MG63 (cell line): ENCODE data around the gene PDPK1. TPM values are rescaled to one million over a fixed set of nuclear protein-coding genes. Genes with fewer than 3 reads are reported as not detected.
"Not testable (repeated sequence)": the region's sequence is repeated elsewhere in the genome, so short reads cannot be mapped to it uniquely, and the experiment has no call there.

ENCODE experiments used
- DNase-seq: peaks from one replicate; pipeline ENCODE4 v3.0.0-alpha.2; 2020
- H3K27me3 ChIP-seq: fragments of 250-450 bp; sonication (Bioruptor Pico); 2 replicates; pipeline ENCODE4 v1.5.1; 2020; ENCODE audit warnings: mild to moderate bottlenecking, moderate library complexity
- H3K36me3 ChIP-seq: fragments of 250-450 bp; sonication (Bioruptor Pico); 2 replicates; pipeline ENCODE4 v1.5.1; 2020; ENCODE audit warnings: mild to moderate bottlenecking, moderate library complexity
- H3K4me3 ChIP-seq: fragments of 250-450 bp; sonication (Bioruptor Pico); 2 replicates; pipeline ENCODE4 v1.5.1; 2020; ENCODE audit warnings: mild to moderate bottlenecking, moderate library complexity
- H3K9me3 ChIP-seq: fragments of 250-450 bp; sonication (Bioruptor Pico); 2 replicates; pipeline ENCODE4 v1.5.1; 2020; ENCODE audit warnings: mild to moderate bottlenecking, moderate library complexity
- total RNA-seq: library from RNA; depleted of rRNA; stranded (reverse); fragments of >200 nt; shearing (Covaris generic); gene quantifications from 2 replicates; pipeline ENCODE4 v1.2.3, GENCODE V29; 2014; ENCODE audit warnings: low replicate concordance; rRNA removed

PDPK1 gene
- total RNA-seq, 1 experiment from 2014 or later, result 7.6 TPM

DNA sequence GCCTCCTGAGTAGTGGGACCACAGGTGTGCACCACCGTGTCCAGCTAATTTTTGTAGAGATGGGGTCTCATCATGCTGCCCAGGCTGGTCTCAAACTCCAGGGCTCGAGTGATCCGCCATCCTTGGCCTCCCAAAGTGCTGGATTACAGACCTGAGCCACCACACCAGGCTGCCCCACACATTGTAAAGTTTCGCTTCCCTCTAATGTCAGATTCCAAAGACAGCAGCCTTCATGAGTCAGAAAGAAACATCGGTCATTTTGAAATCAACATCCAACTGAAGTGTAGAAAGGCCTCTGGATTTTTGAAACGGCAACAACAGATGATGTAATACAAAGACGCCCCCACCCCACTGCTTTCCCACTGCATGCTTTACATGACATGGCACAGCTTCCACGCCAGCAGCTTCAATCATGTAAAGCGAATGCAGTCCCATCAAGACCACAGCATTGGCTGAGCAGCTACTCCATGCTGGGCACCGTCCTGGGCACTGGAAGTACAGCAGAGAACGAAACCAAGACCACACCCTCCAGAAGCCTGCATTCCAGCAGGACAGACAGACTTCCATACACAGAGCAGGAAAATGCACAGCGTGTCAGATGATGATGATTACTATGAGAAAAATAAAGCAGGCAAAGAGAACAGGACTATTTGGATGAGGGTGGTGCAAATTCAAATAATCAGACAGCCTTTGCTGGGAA lies 107.1 kb downstream of the PDPK1 start:
- not testable (repeated sequence) for H3K4me3 ChIP-seq, DNase-seq, H3K27me3 ChIP-seq, H3K9me3 ChIP-seq, H3K36me3 ChIP-seq

GRCh38 chr16:2651268-2651871 lies 113.5 kb downstream of the PDPK1 start:
- not testable (repeated sequence) for H3K36me3 ChIP-seq, DNase-seq, H3K27me3 ChIP-seq, H3K9me3 ChIP-seq, H3K4me3 ChIP-seq

Other genes starting within 250 kb of the PDPK1 start
- gene ABCA3, start 197.3 kb upstream of the PDPK1 start, total RNA-seq, result 1.1 and 5.1 TPM in 2 replicates
- gene CCNF, start 108.6 kb upstream of the PDPK1 start, total RNA-seq, result 33.3 and 35.9 TPM in 2 replicates
- 32.3 and 38.6 TPM in 2 replicates for gene TEDC2, start 77.9 kb upstream of the PDPK1 start, total RNA-seq
- gene NTN3, start 66.7 kb upstream of the PDPK1 start, total RNA-seq, result not detected in 2 replicates
- gene TBC1D24, start 62.9 kb upstream of the PDPK1 start, total RNA-seq, result 12.9 and 14.8 TPM in 2 replicates
- 15.0 and 19.4 TPM in 2 replicates for gene ATP6V0C, start 24.1 kb upstream of the PDPK1 start, total RNA-seq
- 15.8 and 25.9 TPM in 2 replicates for gene AMDHD2, start 17.6 kb upstream of the PDPK1 start, total RNA-seq
- not detected in 2 replicates for gene CEMP1, start 6.6 kb upstream of the PDPK1 start, total RNA-seq
- gene KCTD5, start 144.5 kb downstream of the PDPK1 start, total RNA-seq, result 49.6 and 71.6 TPM in 2 replicates
- gene PRSS27, start 182.2 kb downstream of the PDPK1 start, total RNA-seq, result 0.22 and 1.7 TPM in 2 replicates
- 11.2 and 21.1 TPM in 2 replicates for gene SRRM2, start 214.6 kb downstream of the PDPK1 start, total RNA-seq
- 309 and 3,594 TPM in 2 replicates for gene ELOB, start 239.3 kb downstream of the PDPK1 start, total RNA-seq
- not detected in 2 replicates for gene PRSS33, start 249.5 kb downstream of the PDPK1 start, total RNA-seq